Panc1 (cell line): ENCODE data around the gene EVC. TPM values are rescaled to one million over a fixed set of nuclear protein-coding genes. Genes with fewer than 3 reads are reported as not detected.

Experiments
- ATAC-seq: fragments of 200-7000 bp; cut with Tn5 transposase; 2 replicates; pipeline ENCODE4 v1.9.1; 2020; ENCODE audit warnings: mild to moderate bottlenecking, moderate library complexity
- BruUV-seq: library from RNA; stranded (reverse); fragments of 400-500 nt; replicated peaks from 2 replicates; lab custom pipeline; 2021; lab: Mats Ljungman, UMichigan
- CTCF ChIA-PET: fragments of 300-600 bp; sonication (Branson Sonifier 250); formaldehyde crosslinking; loops from one replicate; lab custom pipeline; 2022; ENCODE audit warnings: antibody characterized with exemption; lab: Charles Lee
- POLR2A ChIA-PET: fragments of 300-600 bp; sonication (Branson Sonifier 250); formaldehyde crosslinking; loops from one replicate; lab custom pipeline; 2022; ENCODE audit warnings: antibody characterized with exemption; lab: Charles Lee
- DNase-seq: peaks from one replicate; pipeline ENCODE4 v3.0.0-alpha.2; 2010; ENCODE audit warnings: low read depth, low spot score
- H3K27ac ChIP-seq: 2 replicates; pipeline ENCODE4 v1.5.1; 2011; ENCODE audit warnings: mild to moderate bottlenecking, low read length, inconsistent platforms
- H3K27me3 ChIP-seq: fragments of 200-500 bp; sonication (Bioruptor generic); 2 replicates; pipeline ENCODE4 v1.6.0; 2014; ENCODE audit warnings: low read length, inconsistent platforms; ENCODE audit not compliant: control insufficient read depth, insufficient read depth
- H3K36me3 ChIP-seq: fragments of 200-500 bp; sonication (Bioruptor generic); 2 replicates; pipeline ENCODE4 v1.5.1; 2014; ENCODE audit warnings: inconsistent platforms, mild to moderate bottlenecking, low read length, moderate library complexity; ENCODE audit not compliant: control insufficient read depth, insufficient read depth
- H3K4me1 ChIP-seq: 2 replicates; pipeline ENCODE4 v1.5.1; 2011; ENCODE audit warnings: inconsistent platforms, mild to moderate bottlenecking, low read length, moderate library complexity; ENCODE audit not compliant: control insufficient read depth, insufficient read depth
- H3K4me3 ChIP-seq, 2 experiments: 2 replicates each; pipeline ENCODE4 v1.5.1; 2011 to 2012; ENCODE audit warnings: low read depth in 2 of 2, low read length in 2 of 2, mild to moderate bottlenecking in 2 of 2, inconsistent platforms in 1 of 2, moderate library complexity in 1 of 2
- H3K9me3 ChIP-seq: fragments of 200-500 bp; sonication (Bioruptor generic); 2 replicates; pipeline ENCODE4 v1.5.1; 2014; ENCODE audit warnings: low read depth, mild to moderate bottlenecking, inconsistent platforms, low read length, moderate library complexity; ENCODE audit not compliant: control insufficient read depth, insufficient read depth
- CTCF ChIP-seq: fragments of 450-650 bp; IDR thresholded peaks from 2 replicates; pipeline ENCODE4 v1.5.1; 2017; ENCODE audit warnings: mild to moderate bottlenecking
- POLR2AphosphoS5 ChIP-seq: IDR thresholded peaks from 2 replicates; pipeline ENCODE4 v1.6.1; 2012; ENCODE audit warnings: mild to moderate bottlenecking, low read depth, low read length, moderate library complexity
- REST ChIP-seq, 2 experiments: IDR thresholded peaks; 2 replicates each; pipeline ENCODE4 v1.6.1; 2011 to 2012; ENCODE audit warnings: low read depth in 2 of 2, control low read depth in 1 of 2, low read length in 1 of 2, mild to moderate bottlenecking in 1 of 2, moderate library complexity in 1 of 2; ENCODE audit not compliant: insufficient read depth in 1 of 2
- SIN3A ChIP-seq: IDR thresholded peaks from 2 replicates; pipeline ENCODE4 v1.6.1; 2012; ENCODE audit warnings: low read depth, mild to moderate bottlenecking, low read length, moderate library complexity, borderline replicate concordance; ENCODE audit not compliant: insufficient read depth
- TCF7L2 ChIP-seq: IDR thresholded peaks from 2 replicates; pipeline ENCODE4 v1.6.1; 2011; ENCODE audit warnings: mild to moderate bottlenecking, low read depth, low read length, inconsistent platforms
- in situ Hi-C: cut with HindIII; loops from 2 replicates; pipeline ENCODE4 v1.10.0; 2016; ENCODE audit warnings: low sequenced_read_pairs, low pct_unique_long_range_greater_than_20kb
- intact Hi-C: fragments of 100-400 bp; cut with micrococcal nuclease; formaldehyde crosslinking; loops from one replicate; pipeline ENCODE4 v1.10.0; 2022; ENCODE audit not compliant: unreplicated experiment
- total RNA-seq: library from RNA; stranded (reverse); gene quantifications from one replicate; pipeline ENCODE4 v1.2.1, GENCODE V29; 2021; ENCODE audit not compliant: unreplicated experiment

EVC gene
- total RNA-seq, 1 experiment from 2014 or later, result 12.1 TPM

- CTCF ChIA-PET, result no interaction called here
- intact Hi-C loops, result no loop called here
These were observed 10.5 kb upstream of the EVC start for GRCh38 chr4:5700459-5700858.

GRCh38 chr4:5701971-5702370 is 9.0 kb upstream of the EVC start:
- Histone ChIP-seq H3K4me3 (no peak overlapping the region), H3K27ac (no peak overlapping the region), H3K27me3 (no peaks in the 10 kb centered on the region), H3K4me1 (no peaks in the 10 kb centered on the region), H3K9me3 (no peaks in the 10 kb centered on the region), H3K36me3 (no peaks in the 10 kb centered on the region)
- intact Hi-C loops (no loop called here), in situ Hi-C loops (no loop called here)
- TF ChIP-seq TCF7L2 (no peak), CTCF (no peak), POLR2AphosphoS5 (no peak), REST (IDR thresholded peaks at IDR 0.05; ENCODE audit: insufficient read depth in 1 of 2, low read depth in 2 of 2, low read length in 1 of 2) (no peak)
- POLR2A ChIA-PET, result no interaction called here
- DNase-seq (no peak), ATAC-seq (no peak)
- CTCF ChIA-PET, result no interaction called here
- BruUV-seq, result no TSS peak

More at GRCh38 chr4:5700459-5700858, 10.5 kb upstream of the EVC start:
- TF ChIP-seq POLR2AphosphoS5 (no peak), REST (IDR thresholded peaks at IDR 0.05; ENCODE audit: insufficient read depth in 1 of 2, low read depth in 2 of 2, low read length in 1 of 2) (no peak), SIN3A (no peak), CTCF (no peak), TCF7L2 (no peak)
- POLR2A ChIA-PET, result no interaction called here
- in situ Hi-C loops, result no loop called here
- no peaks in the 10 kb centered on the region for H3K27me3 ChIP-seq
- H3K4me1 ChIP-seq, result no peaks in the 10 kb centered on the region
- no peak overlapping the region for H3K4me3 ChIP-seq
- no TSS peak for BruUV-seq
- no peak overlapping the region for H3K27ac ChIP-seq
- H3K36me3 ChIP-seq, result no peaks in the 10 kb centered on the region
- no peaks in the 10 kb centered on the region for H3K9me3 ChIP-seq
- ATAC-seq (no peak), DNase-seq (no peak)
